Smooth muscle cell (in vitro differentiated cells): Measurements from ENCODE around the gene ANAPC10. TPM values are rescaled to one million over a fixed set of nuclear protein-coding genes. Genes with fewer than 3 reads are reported as not detected.
A peak's percentile ranks its signal among the peaks of the same experiment; 100 is the strongest.

ENCODE experiments used
- DNase-seq: peaks from one replicate; lab custom pipeline; 2025; ENCODE audit not compliant: unreplicated experiment; lab: John Stamatoyannopoulos, UW
- H2AFZ ChIP-seq: fragments of 200-600 bp; sonication (generic); 2 replicates; pipeline ENCODE4 v1.6.0; 2016; ENCODE audit warnings: antibody characterized with exemption, low read depth, mild to moderate bottlenecking
- H3F3A ChIP-seq: fragments of 200-600 bp; sonication (generic); 2 replicates; pipeline ENCODE4 v1.6.0; 2017; ENCODE audit warnings: antibody characterized with exemption, low read depth
- H3K27ac ChIP-seq: fragments of 200-600 bp; sonication (generic); 2 replicates; pipeline ENCODE4 v1.5.1; 2016; ENCODE audit warnings: low read depth, mild to moderate bottlenecking
- H3K27me3 ChIP-seq: fragments of 200-600 bp; sonication (generic); 2 replicates; pipeline ENCODE4 v1.6.1; 2016; ENCODE audit warnings: low read depth, mild to moderate bottlenecking
- H3K36me3 ChIP-seq: fragments of 200-600 bp; sonication (generic); 2 replicates; pipeline ENCODE4 v1.5.1; 2016; ENCODE audit warnings: low read depth
- H3K4me1 ChIP-seq: fragments of 200-600 bp; sonication (generic); 2 replicates; pipeline ENCODE4 v1.5.1; 2016; ENCODE audit warnings: low read depth
- H3K4me2 ChIP-seq: fragments of 200-600 bp; sonication (generic); 2 replicates; pipeline ENCODE4 v1.6.0; 2016; ENCODE audit warnings: mild to moderate bottlenecking
- H3K4me3 ChIP-seq: fragments of 200-600 bp; sonication (generic); 2 replicates; pipeline ENCODE4 v1.5.1; 2016; ENCODE audit warnings: mild to moderate bottlenecking
- H3K79me2 ChIP-seq: fragments of 200-600 bp; sonication (generic); 2 replicates; pipeline ENCODE4 v1.6.0; 2016; ENCODE audit warnings: low read depth, mild to moderate bottlenecking
- H3K9ac ChIP-seq: fragments of 200-600 bp; sonication (generic); 2 replicates; pipeline ENCODE4 v1.6.0; 2016; ENCODE audit warnings: low read depth
- H3K9me3 ChIP-seq: fragments of 200-600 bp; sonication (generic); replicated peaks from 2 replicates; pipeline ENCODE4 v1.5.1; 2016; ENCODE audit warnings: low read depth
- H4K20me1 ChIP-seq: fragments of 200-600 bp; sonication (generic); 2 replicates; pipeline ENCODE4 v1.6.0; 2016; ENCODE audit warnings: low read depth
- CTCF ChIP-seq: fragments of 200-600 bp; sonication (generic); IDR thresholded peaks from 2 replicates; pipeline ENCODE4 v1.5.1; 2017; ENCODE audit warnings: borderline replicate concordance, mild to moderate bottlenecking, antibody characterized with exemption; ENCODE audit not compliant: insufficient read depth, poor library complexity, severe bottlenecking
- WGBS: methylation state at CpG from one replicate; pipeline ENCODE4 v1.1.7; 2016; ENCODE audit warnings: low lambda C conversion rate; 5-methylcytosine and 5-hydroxymethylcytosine counted together
- polyA plus RNA-seq: library from polyadenylated mRNA; unstranded; fragments of >200 nt; fragmentation: Nextera tagmentation; extraction: Ambion mirVana; gene quantifications from 2 replicates; pipeline ENCODE4 v1.2.1, GENCODE V29; 2016
- total RNA-seq: library from RNA; depleted of rRNA; stranded (reverse); fragments of >200 nt; gene quantifications from 2 replicates; pipeline ENCODE4 v1.2.3, GENCODE V29; 2014

Gene ANAPC10
- total and polyA plus RNA-seq, 2 experiments from 2014 or later, result 28.0 to 66.2 TPM

- WGBS, result 68% methylated on average over 1 of the region's 1 CpG
- H3K4me1 ChIP-seq, result no peaks in the 10 kb centered on the region
- no peak for TF ChIP-seq CTCF
- H3K27ac ChIP-seq, result no peak overlapping the region
- H3K9me3 ChIP-seq, result no peaks in the 10 kb centered on the region
- no peak overlapping the region for H2AFZ ChIP-seq
- DNase-seq, result no peak
- no peaks in the 10 kb centered on the region for H4K20me1 ChIP-seq
- no peak overlapping the region for H3K4me2 ChIP-seq
- no peaks in the 10 kb centered on the region for H3K27me3 ChIP-seq
- H3K9ac ChIP-seq, result no peak overlapping the region
- H3K36me3 ChIP-seq, result no peaks in the 10 kb centered on the region
- H3F3A ChIP-seq, result no peaks in the 10 kb centered on the region
- H3K4me3 ChIP-seq, result no peak overlapping the region
- no peaks in the 10 kb centered on the region for H3K79me2 ChIP-seq
Observed at GRCh38 chr4:144955104-144955503, 142.9 kb downstream of the ANAPC10 start.

- no peaks in the 10 kb centered on the region for H3K4me1 ChIP-seq
- H3K27ac ChIP-seq, result no peak overlapping the region
- TF ChIP-seq CTCF, result no peak
- H3K4me3 ChIP-seq, result no peak overlapping the region
- no peak for DNase-seq
- H2AFZ ChIP-seq, result no peak overlapping the region
- H3K9ac ChIP-seq, result no peak overlapping the region
- no peaks in the 10 kb centered on the region for H3K79me2 ChIP-seq
- H3F3A ChIP-seq, result no peaks in the 10 kb centered on the region
- H3K4me2 ChIP-seq, result no peak overlapping the region
- 100% methylated on average over 1 of the region's 1 CpG for WGBS
- H3K9me3 ChIP-seq, result no peaks in the 10 kb centered on the region
- H3K27me3 ChIP-seq, result no peaks in the 10 kb centered on the region
- H3K36me3 ChIP-seq, result no peaks in the 10 kb centered on the region
- no peaks in the 10 kb centered on the region for H4K20me1 ChIP-seq
Observed at GRCh38 chr4:144954230-144954629, 143.8 kb downstream of the ANAPC10 start.

GRCh38 chr4:144948421-144948820, 149.6 kb downstream of the ANAPC10 start:
- WGBS, result 66% methylated on average over 5 of the region's 5 CpGs
- H3K9me3 ChIP-seq, result no peaks in the 10 kb centered on the region
- no peaks in the 10 kb centered on the region for H3K79me2 ChIP-seq
- H3K27ac ChIP-seq, result no peak overlapping the region
- no peak for TF ChIP-seq CTCF
- H3F3A ChIP-seq, result no peaks in the 10 kb centered on the region
- H3K4me2 ChIP-seq, result peak overlapping the region; percentile 56
- H3K36me3 ChIP-seq, result no peaks in the 10 kb centered on the region
- peaks cover 10% of the 10 kb centered on the region for H3K4me1 ChIP-seq
- no peaks in the 10 kb centered on the region for H3K27me3 ChIP-seq
- no peak overlapping the region for H3K4me3 ChIP-seq
- H3K9ac ChIP-seq, result no peak overlapping the region
- H2AFZ ChIP-seq, result no peak overlapping the region
- DNase-seq, result no peak
- H4K20me1 ChIP-seq, result no peaks in the 10 kb centered on the region

GRCh38 chr4:144948009-144948408, 150.0 kb downstream of the ANAPC10 start:
- peak overlapping the region; percentile 56 for H3K4me2 ChIP-seq
- no peaks in the 10 kb centered on the region for H3K9me3 ChIP-seq
- H3K4me1 ChIP-seq, result peaks cover 10% of the 10 kb centered on the region
- DNase-seq, result no peak
- H3K4me3 ChIP-seq, result no peak overlapping the region
- TF ChIP-seq CTCF, result no peak
- H3K36me3 ChIP-seq, result no peaks in the 10 kb centered on the region
- 34% methylated on average over 2 of the region's 2 CpGs for WGBS
- H3K27ac ChIP-seq, result no peak overlapping the region
- H3K9ac ChIP-seq, result no peak overlapping the region
- no peaks in the 10 kb centered on the region for H4K20me1 ChIP-seq
- H3F3A ChIP-seq, result no peaks in the 10 kb centered on the region
- H3K79me2 ChIP-seq, result no peaks in the 10 kb centered on the region
- no peak overlapping the region for H2AFZ ChIP-seq
- H3K27me3 ChIP-seq, result no peaks in the 10 kb centered on the region
